GM19035 (cell line): ENCODE measurements around the gene ABI3BP.

Source experiments
- ATAC-seq: cut with Tn5 transposase; IDR thresholded peaks from one replicate; pipeline ENCODE4 v1.9.1; 2021; ENCODE audit not compliant: unreplicated experiment

The ABI3BP gene

DNA sequence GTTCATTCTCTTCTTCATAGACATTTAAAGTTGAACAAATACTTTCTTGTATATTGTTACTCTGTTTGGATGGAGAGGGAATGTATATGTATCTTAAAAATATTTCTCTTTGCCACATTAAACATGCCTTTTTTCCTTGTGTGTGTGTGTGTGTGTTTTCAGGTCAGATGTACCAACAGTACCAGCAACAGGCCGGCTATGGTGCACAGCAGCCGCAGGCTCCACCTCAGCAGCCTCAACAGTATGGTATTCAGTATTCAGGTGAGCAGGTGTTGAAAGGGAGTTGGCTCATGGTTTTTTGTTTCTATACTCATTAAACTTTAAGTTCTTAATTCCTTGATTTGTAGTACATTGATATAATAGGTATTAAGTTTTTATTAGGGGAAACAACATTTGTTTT, 248.6 kb downstream of the ABI3BP start:
- no peak for ATAC-seq

GRCh38 chr3:100743535-100743934, 249.7 kb downstream of the ABI3BP start:
- ATAC-seq: no peak

DNA sequence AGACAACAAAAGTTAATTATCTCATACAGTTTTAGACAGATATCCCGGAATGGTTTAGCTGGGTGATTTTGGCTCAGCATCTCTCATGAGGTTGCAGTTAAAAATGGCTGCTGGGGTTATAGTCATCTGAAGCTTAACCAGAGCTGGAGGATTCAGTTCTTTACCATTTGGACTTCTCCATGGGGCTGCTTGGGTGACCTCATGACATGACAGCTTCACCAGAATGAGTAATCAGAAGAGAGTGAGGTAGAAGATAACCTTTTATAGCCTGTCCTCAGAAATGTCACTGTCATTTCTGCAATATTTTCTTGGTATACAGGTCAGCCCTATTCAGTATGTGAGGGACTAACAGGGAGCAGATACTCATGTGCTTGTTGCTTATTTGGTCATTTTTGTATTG, 253.0 kb downstream of the ABI3BP start:
- ATAC-seq: no peak

DNA sequence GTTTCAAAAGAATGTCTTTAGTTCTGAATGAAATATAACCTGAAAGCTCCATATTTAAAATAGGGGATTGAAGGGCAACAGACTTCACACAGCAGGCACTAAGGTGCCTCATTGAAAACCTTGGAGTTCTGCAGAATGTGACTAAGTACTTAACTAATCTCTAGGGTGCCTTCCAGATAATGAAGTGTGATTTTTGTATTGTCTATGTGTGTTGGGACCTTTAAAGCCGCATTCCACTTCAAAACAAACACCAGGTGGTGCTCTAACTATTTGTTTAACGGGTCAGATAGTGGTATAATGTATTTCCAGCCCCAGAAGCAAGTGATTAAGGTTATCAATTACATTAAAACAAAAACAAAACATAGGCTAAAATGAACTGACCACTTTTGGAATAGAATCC, 255.9 kb downstream of the ABI3BP start:
- no peak for ATAC-seq

GRCh38 chr3:100732435-100732834, 260.8 kb downstream of the ABI3BP start:
- ATAC-seq: no peak

DNA sequence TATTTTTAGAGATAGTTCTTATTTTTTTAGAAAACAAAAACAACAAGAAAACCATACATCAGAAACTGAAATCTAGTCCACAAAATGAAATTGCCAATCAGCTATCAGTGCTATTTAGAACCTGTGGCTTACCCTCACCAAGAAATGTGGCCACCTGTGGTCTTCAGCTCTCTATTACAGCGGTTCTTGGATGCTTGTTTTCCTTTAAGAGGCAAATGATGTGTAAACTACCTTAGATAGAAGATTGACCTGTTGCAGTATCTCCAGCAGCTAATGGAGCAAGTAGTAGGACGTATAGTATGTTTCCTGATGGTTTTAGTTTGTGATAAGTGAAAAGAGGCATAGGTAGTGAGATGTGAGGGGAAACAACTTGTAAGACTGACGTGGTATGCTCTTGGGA, 262.7 kb downstream of the ABI3BP start:
- peak; percentile 75 for ATAC-seq

DNA sequence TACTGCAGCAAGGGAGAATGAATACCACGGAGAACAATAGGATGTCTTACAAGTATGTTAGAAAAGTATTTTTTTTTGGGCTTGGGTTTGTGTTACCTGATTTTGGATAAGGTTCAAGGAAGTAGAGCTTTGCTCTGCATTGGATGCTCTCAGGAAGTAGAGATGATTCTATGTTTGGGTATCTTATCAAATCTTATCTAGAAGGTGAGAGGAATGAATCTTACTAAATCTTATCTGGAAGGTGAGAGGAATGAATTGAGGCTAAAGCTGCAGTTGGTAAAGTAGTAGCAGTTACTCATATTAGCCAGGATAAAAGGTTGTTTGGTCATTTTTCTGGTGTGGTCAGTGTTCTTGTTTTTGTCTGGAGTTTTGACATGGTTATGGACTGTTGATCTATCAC, 266.5 kb downstream of the ABI3BP start:
- ATAC-seq: no peak

DNA sequence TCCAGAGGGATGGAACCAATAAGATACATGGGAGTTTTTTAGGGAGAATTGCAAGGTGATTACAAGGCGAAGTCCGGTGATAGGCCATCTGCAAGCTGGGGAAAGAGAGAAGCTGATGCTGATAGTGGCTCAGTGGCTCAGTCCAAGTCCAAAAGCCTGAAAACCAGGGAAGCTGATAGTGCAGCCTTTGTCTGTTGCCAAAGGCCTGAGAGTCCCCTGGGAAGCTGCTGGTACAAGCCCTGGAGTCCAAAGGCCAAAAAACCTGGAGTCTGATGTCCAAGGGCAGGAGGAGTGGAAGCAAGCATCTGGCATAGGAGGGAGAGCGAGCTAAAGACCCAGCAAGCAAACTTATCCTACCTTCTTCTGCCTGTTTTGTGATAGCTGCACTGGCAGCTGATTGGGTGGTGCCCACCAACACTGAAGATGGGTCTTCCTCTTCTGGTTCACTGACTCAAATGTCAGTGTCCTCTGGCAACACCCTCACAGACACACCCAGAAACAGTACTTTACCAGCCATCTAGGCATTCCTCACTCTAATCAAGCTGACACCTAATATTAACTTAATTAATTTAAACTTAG, 267.2 kb downstream of the ABI3BP start:
- no peak for ATAC-seq

DNA sequence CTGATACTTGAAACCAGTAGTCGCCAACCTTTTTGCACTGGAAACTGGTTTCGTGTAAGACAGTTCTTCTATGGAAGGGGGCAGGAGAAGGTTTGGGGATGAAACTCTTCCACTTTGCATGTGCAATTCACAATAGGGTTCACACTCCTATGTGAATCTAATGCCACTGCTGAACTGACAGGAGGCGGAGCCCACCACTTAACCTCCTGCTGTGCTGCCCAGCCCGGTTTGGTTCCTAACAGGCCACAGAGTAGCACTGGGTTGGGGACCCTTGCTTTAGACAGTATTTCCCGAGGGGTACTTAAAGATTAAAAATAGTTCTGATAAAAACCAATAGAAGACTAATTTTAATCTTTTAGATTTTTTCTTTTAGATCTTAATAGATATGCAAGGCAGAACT, 272.8 kb downstream of the ABI3BP start:
- ATAC-seq: no peak

GRCh38 chr3:100719136-100719535, 274.1 kb downstream of the ABI3BP start:
- no peak for ATAC-seq

- no peak for ATAC-seq
These were observed 275.4 kb downstream of the ABI3BP start for GRCh38 chr3:100717637-100718487.

GRCh38 chr3:100717063-100717462, 276.2 kb downstream of the ABI3BP start:
- ATAC-seq: no peak

DNA sequence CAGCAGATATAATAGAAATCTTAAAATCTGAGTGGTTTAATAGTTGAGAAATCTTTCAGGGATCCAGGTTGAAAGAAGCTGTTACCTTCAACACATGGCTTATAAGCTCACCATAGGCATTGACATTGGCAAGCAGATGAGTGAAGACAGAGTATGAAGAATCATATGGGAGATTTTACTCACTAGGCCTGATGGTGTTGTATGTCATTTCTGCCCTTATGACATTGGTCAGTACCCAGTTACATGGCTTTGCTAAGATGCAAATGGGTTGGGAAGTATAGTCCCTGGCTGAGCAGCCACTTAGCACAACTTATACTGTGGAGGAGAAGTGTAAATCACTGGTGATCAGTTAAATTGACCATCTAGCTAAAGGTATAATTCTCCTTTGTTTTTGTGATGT, 278.0 kb downstream of the ABI3BP start:
- no peak for ATAC-seq

DNA sequence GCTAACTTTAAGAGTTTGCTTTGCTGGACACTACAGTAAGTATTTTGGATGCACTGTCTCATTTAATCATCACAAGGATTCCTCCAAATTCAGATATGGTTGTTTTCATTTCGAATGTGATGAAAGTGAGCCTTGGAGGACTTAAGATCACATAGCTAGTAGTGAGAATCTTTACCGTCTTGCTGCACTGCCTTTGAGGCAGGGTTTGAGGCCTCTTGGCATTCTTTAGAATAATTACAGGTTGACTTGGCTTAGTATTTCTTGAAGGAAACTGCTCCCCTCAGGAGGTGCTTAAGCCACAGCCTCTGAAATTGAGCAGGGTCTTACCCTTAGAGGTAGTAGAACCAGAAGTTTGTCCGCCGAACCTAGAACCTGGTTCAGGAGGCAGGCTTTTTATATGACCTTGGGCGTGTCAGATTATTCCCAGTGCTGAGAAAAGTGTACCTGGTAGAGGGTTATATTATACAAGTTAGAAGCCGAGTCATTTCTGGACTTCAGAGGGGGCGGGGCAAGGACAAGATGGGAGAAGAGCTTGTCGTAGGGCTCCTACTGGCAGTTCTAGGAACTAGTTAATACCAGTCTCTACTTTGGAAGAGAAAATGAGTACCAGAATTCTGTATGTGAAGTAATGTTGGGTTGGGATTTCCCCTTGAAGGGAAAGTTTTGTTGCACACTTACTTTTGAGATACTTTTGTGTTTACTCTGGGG, 282.8 kb downstream of the ABI3BP start:
- peak; percentile 31 for ATAC-seq

DNA sequence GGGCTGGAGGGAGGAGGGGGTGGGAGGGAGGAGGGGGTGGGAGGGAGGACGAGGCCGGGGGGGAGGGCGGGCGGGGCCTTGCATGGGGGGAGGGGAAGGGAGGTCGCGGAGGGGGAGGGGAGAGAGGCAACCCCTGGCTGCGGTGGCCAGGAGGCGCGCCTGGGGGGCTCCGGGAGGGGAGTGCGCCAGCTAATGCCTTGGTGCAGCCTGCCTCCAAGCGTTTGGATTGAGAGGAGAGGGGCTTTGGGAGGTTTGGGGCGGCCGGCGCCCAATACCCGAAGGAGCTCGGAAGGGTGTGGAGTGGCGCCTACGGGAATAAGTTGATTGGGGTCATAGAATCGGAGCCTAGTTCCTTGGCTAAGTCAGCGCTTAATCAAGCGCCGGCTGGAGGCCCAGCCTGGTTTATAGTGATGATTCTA, 283.4 kb downstream of the ABI3BP start:
- no peak for ATAC-seq

DNA sequence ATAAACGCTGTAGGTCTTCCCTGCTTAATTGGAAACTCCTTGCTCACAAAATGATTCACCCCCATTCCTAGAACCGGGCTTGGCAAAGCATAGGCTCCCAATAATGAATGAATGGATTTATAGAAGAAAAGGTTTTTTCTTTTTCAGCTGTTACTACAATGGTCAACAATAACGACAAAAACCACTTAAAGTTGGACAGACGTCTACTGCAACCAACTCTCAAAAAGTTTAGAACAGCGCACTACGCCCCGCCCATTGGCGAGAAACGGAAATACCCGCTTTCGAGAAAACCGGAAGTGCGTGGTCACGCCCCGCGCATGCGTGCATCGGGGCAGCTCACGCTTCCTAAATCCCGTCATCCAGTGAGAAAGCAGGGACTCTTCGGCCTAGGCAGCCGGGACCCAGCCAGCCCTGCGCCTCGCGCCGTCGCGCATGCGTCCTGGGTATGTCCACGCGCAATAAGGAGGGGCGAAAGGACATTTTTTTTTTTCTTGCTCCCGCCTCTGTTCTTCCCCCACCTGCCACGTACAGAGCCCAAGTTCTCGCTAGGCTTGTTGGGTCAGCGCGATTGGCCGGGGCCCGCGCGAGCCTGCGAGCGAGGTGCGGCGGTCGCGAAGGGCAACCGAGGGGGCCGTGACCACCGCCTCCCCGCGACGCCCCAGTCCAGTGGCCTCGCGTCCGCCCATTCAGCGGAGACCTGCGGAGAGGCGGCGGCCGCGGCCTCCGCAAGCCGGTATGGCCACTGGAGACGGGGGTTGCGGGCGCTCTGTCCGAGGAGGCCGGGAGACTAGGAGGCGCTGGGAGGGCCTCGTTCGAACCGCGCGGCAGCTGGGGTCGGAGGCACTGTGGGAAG, 284.0 kb downstream of the ABI3BP start, which contains the start of gene TFG:
TFG (plus strand) TSS at position 506 of the 853 bp plus-strand sequence. CDS start 4,192 bp downstream, outside the sequence.
- ATAC-seq: peak; percentile 95

DNA sequence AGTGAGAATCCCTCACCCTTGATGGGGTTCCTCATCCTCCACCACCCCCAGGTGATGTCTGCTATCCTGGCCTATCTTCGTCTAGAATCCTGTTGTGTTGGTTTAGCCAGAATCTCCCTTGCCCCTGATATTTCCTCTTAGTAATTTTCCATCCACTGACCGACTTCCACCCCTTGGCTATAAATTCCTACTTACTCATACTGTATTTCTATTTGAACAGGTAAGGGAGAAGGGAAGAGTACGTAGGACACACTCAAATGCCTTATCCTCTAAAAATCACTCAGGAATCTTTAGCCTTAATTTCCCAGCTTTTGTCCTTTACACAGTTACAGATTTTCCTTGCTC, 284.6 kb downstream of the ABI3BP start:
- no peak for ATAC-seq

- ATAC-seq: no peak
These were observed 286.9 kb downstream of the ABI3BP start for GRCh38 chr3:100706365-100706764.

- no peak for ATAC-seq
These were observed 289.4 kb downstream of the ABI3BP start for GRCh38 chr3:100703865-100704264.

DNA sequence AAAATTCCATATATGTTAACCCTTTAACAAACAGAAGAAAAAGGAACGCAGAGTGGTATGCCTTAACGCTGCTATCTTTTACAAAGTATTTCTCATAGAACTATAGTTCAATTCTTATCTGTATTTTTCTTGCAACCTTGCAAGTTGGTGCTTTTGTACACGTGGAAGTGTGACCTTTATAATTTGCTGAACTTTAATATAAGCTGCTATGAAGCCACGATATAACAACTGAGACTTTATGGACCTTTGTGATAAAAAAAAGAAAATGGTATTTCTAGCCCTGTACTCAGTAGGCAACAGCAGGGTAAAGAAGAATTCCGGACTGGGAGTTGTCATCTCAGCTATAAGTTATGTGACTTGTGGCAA, 290.3 kb downstream of the ABI3BP start:
- ATAC-seq: no peak
